GM19452 (cell line): ENCODE measurements around the gene UXT.
"Not testable (repeated sequence)": the region's sequence is repeated elsewhere in the genome, so short reads cannot be mapped to it uniquely, and the experiment has no call there.

ENCODE experiments used
- ATAC-seq: cut with Tn5 transposase; IDR thresholded peaks from one replicate; pipeline ENCODE4 v1.9.1; 2021; ENCODE audit not compliant: unreplicated experiment

The UXT gene

GRCh38 chrX:47618923-47619485 lies 40.0 kb downstream of the UXT start:
- no peak for ATAC-seq

- no peak for ATAC-seq
Measured at GRCh38 chrX:47614618-47615017, 44.4 kb downstream of the UXT start.

GRCh38 chrX:47613082-47613481 lies 45.9 kb downstream of the UXT start:
- ATAC-seq = no peak

GRCh38 chrX:47612418-47612817 lies 46.6 kb downstream of the UXT start:
- no peak for ATAC-seq

GRCh38 chrX:47611926-47612325 lies 47.1 kb downstream of the UXT start:
- no peak for ATAC-seq

- no peak for ATAC-seq
Measured at GRCh38 chrX:47611489-47611888, 47.5 kb downstream of the UXT start.

GRCh38 chrX:47610511-47610910 lies 48.5 kb downstream of the UXT start:
- ATAC-seq = no peak

- no peak for ATAC-seq
Measured at GRCh38 chrX:47608130-47608810, 50.7 kb downstream of the UXT start.

GRCh38 chrX:47607091-47607490 lies 51.9 kb downstream of the UXT start:
- no peak for ATAC-seq

GRCh38 chrX:47605024-47605423 lies 54.0 kb downstream of the UXT start:
- ATAC-seq = no peak

GRCh38 chrX:47603125-47603524 lies 55.9 kb downstream of the UXT start:
- not testable (repeated sequence) for ATAC-seq
